GM21390 (cell line): ENCODE measurements around the gene TMIGD3.
A peak's percentile ranks its signal among the peaks of the same experiment; 100 is the strongest.

Experiments
- ATAC-seq: cut with Tn5 transposase; IDR thresholded peaks from one replicate; pipeline ENCODE4 v1.9.1; 2021; ENCODE audit not compliant: unreplicated experiment

Gene TMIGD3

DNA sequence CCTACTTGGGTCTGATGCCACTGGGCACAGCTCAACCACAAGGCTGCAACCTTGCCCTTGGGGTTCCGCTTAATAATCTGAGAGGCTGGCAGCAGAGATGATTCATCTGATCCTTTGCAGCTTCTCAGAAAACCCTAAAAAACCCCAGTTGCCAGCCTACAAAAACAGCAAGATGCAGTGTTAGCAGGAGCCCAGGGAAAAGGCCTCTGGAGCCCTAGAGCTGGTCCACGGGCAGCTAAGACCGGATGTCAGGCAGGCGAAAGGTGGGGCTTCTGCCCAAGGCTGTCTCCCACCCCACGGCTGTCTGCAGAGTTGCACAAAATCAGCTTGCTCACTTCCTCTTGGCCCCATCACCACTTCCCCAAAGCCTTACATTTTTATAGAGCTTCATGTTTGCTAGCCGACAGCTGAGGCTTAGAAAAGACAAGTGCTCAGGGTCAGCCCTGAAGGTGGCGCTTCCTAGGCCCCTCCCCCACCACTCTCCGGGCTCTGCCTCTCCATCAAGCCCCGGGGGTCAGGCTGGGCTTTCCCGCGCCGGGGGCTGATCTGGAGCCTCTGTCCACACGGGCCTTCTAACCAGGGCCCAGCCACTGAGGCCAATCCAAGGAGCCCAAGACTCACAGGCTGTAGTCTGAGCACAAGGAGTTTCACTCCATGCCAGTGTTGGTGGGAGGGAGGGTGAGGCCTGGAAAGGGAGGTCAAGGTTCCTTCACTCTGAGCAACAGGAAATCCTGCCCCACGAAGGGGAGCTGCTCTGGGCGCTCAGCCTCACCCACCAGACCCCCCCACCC, 4.2 kb upstream of the TMIGD3 start:
- ATAC-seq, result peak; percentile 42

DNA sequence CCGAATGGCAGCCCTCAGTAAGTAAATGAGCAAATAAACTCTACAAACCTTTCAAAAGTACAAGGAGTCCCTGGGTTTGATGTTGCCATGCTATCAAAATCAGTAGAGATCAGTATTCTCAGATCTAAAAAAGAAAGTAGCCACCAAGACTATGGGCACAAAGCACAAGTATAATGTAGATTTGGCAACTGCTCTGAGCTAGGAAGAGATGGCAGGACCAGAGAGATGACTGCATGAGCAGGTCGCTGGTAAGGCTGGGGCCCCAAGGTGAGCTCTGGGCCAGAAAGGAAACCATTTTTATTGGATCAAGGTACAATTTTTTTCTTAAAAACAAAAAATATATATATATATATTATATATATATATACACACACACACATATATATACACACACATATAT, 3.1 kb upstream of the TMIGD3 start:
- ATAC-seq, result no peak

DNA sequence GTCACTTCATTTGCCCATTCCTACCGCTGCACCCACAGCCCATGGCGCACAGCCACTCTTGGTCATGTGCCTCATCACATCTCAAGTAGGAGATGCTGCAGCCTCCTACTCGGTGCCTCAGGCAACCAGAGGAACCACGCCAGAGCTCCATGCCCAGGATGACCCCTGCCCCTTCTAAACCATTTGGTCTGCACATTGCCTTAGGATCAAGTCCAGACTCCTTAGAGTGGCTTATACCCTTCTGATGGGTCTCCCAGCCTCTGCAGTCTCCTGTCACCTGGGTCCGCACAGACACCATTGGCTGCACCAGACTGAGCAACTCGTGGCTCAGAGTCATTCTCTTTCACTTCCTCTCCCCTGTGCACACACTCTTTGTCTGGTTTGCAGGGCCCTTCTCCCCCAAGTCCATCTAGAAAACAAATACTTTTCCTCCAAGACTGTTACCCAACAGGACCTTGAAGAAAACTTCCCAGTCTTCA, 2.2 kb upstream of the TMIGD3 start:
- peak; percentile 60 for ATAC-seq

DNA sequence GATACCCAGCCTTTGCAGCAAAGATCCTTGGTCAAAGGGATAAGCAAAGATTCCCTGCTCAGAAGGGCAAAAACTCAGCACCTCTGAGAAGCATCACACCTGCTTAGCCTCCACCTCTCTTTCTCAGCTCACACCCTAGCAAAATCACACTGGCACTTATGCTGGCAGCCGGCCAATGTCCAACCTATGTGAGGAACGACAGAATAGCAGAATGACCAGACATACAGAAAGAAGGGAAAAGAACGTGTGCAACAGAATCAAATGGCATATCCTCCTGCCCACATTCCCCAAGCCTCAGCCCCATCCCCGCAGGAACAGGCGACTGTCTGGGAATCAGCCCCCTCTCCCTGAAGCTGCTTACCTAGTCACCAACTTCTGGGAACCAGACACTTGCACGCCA, 664 bp upstream of the TMIGD3 start:
- ATAC-seq, result no peak

DNA sequence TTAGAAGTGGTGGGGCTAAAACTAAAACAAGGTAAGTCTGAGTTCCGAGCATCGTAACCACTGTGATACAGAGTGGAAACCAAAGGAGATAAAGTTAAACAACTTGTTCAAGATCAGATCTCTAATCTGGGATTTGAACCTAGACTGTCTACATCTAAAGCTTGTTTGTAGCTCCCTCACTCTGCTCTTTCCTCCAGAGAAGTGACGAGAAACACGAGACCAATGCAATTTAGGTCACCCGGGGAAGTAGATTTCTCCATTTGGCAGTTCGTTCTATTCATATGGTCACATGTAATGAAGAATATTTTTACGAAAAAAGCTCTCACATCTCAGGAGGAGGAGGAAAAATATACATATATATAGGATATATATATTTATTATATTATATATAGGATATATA, 1.8 kb downstream of the TMIGD3 start:
- ATAC-seq, result no peak

DNA sequence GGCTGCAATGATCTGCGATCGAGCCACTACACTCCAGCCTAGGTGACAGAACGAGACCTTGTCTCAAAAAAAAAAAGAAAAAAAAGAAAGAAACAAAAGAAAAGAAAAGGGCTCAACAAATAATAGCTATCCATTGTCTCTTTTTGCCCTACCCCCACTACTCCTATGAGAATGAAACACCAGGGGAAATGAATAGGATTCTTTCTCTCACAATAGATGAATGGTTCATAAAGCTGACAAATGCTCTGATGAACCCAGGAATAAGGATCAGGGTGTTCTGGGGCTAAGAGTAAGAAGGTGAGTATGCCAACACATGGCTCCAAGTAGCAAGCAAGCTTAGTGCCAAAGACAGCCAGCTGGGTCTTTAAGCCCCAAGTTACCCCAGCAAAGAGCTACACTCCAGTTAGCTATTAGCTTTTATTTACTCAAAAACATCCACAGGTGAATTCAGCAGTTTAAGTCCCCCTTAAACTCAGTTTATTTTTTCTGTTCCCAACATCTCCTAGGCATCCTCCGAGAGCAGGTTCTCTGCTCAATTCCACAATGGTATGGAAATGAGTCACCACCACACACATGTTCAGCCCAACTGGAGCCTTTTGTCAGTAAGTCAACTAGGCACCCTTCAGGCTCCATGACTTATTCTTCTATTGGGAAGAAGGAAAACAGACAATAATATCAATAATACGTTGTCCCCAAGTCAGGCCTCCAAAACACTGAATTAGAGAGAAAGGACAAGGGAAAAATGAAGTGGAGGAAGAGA, 4.2 kb downstream of the TMIGD3 start:
- no peak for ATAC-seq

DNA sequence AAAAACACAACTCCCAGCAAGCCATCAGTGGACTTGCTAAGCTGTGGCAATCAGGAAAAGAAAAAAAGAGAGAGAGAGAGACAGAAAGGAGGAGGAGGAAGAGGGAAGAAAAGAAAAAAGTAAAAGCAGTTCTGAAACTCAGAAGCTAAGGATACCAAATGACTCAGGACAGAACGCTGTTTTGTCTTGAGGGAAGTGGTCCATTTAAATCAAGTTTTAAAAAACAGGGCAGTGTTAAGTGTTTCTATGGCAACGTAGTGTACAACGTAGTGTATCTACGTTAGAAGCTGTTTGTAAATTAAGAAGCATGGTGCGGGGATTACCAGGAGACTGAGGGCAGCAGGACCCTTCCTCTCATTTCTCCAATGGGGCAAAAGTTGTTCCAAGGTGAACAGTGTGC, 5.8 kb downstream of the TMIGD3 start:
- ATAC-seq, result no peak

DNA sequence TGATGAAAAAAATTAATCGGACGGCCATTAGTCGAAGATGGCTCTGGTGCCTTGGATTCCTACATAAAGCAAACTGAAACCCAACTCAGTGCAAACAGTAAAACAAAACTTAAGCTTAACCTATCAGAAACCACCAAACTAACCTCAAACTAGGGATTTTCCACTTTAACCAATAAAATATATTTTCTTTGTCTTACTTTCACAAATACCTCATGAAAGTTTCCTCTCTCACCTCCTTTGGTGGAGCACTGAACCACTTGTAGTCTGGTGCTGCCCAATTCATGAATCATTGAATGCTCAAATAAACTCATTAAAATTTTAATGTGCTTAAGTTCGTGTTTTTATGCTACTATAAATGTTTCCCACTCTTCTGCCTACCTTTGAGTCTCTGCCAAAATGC, 7.0 kb downstream of the TMIGD3 start:
- no peak for ATAC-seq

DNA sequence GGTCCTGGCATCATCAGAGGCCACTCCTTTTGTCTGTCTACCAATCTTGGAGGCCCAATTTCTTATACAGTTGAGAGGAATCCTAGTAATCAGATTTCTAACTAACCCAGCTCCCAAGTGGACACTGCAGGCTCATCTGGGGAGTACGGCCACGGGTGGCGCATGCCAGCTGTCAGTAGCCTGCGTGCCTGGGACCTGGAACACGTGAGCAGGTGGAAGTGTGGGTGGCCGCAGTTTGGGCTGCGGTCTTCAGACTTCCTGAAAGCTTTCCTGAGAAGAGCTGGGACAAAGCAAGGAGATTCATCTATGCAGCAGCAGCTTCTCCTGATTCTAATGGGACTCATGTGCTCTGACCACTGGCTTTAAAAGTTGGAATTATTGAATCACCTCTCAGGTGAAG, 12.4 kb downstream of the TMIGD3 start:
- no peak for ATAC-seq

DNA sequence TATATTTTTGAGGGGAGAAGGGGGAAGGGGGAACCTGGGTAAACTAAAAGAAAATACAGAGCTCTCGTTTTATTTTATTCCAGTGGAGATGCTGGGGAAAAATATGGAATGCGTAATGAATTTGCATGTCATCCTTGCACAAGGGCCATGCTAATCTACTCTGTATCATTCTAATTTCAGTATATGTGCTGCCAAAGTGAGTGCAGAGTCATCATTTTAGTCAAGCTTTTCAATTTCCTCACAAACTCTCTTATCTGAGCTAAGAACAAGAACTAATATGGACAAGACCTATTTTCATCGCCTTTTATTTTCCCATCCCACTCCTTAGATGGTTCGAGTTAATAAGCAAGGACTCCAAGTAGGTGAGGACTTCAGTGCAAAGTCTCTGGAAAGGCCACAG, 13.2 kb downstream of the TMIGD3 start:
- ATAC-seq, result no peak

DNA sequence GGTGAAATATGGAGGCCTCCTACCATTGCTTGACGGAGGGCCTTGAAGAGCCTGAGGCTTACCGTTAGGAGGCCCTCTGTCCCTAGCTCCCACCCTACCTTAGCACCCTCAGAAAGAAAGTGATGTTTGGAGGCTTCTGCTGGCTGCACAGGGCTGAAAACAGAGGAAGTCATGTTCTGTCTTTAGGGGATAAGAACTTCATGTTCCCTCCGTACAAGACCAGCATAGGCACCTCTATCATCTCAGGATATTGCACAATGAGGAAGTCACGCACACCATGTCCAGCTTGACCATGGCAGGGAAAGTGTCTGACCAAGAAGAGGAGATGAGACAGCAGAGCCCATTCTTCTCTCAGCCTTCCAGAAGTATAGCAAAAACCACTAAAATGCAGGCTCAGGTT, 13.8 kb downstream of the TMIGD3 start:
- no peak for ATAC-seq

DNA sequence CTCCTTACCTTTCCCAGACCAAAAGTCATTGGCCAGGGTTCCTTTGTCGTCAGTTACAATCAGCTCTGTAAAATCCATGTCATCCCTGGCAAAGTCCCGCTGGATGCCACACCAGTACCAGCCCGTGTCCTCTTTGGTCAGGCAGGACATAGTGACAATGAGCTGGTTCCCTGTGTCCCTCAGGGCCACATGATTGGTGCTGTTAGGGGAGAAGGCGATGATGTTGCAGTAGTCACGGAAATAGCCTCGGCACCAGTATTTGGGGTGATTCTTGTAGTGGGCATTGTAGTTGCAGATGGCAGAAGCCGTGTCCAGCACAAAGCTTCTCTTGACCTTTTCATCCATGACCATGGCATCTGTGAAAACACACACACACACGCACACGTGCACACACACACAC, 14.8 kb downstream of the TMIGD3 start:
- ATAC-seq, result no peak

DNA sequence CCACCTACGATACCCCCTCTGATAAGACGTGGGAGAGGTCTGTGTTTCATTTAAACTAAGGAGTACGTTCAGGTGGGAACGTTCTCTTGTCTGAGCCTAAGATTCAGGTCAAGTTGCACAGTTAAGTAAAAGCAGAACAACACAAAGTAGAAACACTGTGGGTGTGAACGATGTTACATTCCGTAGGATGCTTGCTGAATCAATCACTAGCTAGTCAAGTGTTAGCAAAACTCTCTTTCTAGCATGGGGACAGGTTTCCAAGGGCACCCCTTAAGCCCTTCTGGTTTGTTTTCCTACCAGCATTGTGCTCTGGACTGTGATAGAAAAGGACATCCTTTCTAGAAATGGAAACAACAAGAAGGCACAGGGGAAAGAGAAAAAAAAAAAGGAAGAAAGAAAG, 16.3 kb downstream of the TMIGD3 start:
- no peak for ATAC-seq

DNA sequence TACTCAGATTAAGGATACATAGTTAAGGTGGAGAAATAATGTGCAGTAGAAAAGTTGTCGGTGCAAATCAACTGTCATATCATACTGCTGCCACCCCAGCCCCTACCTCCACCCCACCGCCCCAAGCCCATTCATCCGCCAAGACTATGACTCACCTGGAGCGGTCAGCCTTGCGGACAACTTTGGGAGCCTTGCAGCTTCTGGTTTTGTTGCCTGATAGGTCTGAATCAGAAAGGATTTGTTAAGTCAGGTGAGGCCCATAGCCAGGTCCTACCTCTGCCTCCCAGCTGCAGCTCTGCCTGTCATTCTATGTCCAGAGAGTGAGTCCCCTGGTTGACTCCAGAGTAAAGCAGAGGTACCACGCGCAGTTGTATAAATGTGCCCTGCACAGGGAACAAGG, 17.0 kb downstream of the TMIGD3 start:
- ATAC-seq, result no peak

DNA sequence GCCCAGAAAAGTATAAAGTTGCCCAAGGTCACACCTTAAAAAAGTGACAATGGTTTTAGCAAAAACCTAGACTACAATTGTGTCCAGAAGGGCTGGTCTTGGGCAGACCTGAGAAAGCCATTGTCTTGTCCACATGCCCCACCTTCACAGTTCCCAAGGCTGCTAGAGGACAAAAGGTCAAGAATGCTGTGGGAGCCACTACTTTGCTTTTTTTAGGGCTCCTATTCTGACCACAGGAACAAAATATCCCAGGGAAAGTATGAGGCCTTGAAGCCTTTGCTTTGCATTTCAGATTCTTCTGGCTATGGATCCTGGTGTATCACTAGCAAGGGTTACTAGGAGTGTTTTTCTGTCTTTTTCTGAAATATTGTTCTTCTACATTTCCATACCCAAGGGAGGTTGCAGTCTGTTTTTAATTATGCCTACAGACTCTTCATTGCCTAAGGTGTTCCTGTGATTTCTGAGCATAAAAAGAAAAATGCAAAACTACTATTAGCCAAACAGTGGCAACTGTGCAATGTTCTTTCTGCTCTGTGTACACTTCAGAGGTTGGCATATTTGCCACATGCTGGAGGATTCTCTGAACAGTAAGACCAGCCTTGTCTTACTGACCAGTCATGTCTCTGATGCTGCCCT, 18.9 kb downstream of the TMIGD3 start:
- no peak for ATAC-seq

DNA sequence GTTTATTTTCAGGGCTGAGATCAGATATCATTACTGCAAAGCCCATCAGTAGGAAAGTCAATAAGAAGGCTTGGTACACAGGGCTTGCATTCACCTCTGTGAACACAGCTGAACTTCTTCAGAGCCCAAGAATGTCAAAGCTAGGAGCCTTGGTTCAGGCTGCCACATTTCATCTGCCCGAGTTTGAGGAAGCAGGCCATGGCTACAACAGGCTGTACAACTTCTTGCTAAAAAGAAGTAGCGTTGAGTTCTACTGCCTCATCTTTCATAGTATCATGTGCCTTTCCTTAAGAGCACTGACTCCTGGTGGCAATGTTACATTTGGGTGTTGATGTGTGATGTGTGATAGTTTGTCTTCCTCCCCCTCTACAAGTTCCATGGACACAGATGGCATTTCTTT, 19.6 kb downstream of the TMIGD3 start:
- no peak for ATAC-seq

DNA sequence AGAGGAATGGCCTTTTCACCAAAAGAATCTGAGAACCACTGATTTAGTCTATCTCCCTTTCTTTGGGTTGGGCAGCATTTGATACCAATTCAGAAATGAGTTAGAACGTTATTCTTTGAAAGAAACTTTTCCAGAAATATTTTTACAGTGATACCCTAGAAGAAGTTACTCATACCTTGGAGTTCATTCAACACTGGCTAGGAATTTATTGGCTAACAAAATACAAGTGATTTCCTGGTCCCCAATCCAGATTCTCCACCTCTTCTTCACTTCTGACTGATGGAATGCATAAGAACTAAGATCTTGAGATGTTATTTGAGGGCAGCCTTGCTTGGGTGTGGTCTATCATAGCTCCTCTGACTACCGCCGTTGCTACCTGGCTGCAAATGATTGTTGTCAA, 20.3 kb downstream of the TMIGD3 start:
- ATAC-seq, result no peak

DNA sequence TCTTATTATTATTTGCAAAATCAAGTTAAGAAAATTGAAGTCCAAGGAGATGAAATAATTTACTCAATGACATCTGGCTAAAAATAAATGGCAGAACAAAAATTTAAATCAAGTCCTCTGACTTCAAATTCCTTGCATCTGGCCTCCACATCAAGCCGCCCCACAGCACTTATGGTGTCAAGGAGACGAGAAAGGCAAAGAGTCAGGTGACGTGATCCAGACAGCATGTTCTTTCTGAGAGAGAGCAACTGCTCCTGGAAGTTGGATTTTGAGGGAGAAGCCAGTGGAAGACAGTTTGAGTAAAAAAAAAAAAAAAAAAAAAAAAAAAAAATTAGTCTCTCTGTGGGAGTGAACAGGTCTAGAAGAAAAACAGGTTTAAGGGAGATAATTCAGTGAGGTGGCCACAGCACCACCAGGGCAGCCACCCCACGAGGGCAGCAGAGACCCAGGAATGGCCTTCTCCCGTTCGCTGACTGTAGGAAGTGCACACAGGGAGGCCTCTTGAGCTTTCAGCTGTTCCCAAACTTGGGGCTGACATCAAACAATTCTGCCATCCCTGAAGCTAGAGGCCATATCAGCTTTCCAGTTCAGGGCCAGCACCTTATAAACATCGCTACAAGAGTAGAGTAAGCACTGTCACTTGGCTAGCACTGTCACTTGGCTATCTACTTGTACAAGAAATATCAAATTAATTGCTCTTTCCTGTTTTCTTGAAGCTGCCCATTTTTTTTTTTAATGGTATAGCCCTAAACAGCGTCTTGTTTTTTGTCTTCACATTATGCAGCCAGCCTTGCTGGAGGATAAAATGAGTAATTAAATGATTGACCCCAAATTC, 21.8 kb downstream of the TMIGD3 start:
- no peak for ATAC-seq

DNA sequence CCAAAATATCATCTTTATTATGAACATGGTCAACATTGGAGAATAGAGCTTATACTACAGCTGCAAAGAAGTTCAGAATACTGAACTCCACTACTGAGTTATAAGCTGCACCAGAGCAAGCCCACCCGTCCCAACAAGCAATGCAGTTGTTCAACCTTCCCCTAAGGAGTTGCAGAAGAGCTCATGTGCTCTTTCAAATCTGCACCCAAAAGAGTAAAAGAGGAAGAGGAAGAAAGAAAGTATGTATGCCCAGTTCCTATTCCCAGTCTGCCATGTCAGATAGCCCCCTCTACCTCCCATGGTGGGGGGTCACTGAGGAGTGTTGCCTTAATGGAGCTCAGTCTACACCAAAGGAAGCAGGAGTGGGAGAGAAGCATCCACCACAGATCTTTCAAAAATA, 22.8 kb downstream of the TMIGD3 start:
- no peak for ATAC-seq

DNA sequence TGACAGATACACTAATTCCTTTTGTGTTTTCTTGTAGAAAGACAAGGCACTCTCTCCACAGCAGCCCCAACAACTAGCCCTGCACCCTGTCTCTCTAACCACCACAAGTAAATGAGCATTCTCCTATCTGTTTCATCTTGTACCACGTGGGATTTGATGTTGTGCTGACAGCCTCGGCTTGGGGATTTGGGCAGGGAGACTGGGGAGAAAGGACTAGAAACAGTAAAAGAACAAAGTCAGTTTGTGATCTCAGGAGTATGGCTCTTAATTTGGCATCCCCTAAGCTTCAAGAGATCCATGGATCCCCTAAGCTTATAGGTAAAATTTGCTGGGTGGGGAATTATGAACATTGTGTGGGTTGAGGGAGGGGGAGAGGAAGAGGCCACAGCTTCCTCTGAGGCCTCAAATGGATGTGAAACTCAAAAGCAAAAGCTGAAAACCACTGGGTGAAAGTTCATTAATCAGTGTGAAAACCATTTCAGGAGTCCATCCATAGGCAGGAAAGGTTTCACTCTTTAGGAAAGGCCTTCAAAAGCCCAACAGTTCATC, 26.6 kb downstream of the TMIGD3 start:
- ATAC-seq, result peak; percentile 75

DNA sequence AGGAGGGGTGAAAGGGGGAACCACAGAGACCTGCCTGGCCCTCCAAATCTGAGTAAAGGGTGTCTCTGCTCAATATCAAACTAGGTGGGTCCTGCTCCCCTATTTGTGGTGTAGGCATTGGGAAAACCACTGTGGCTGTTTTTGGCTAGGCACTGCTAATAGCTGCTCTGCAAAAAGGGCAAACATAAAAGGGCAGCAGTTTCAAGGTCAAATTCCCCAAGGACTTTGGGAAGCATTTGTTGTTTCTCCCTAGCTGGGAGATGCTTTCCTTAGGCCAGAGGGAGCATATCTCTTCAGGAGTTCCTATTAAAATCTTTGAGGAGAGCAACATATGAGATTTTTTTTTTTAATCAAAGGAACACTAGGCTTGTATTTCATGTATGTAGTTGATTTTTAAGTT, 27.2 kb downstream of the TMIGD3 start:
- no peak for ATAC-seq
